Measurements from ENCODE around the gene ZNF8. TPM values are rescaled to one million over a fixed set of nuclear protein-coding genes. Genes with fewer than 3 reads are reported as not detected.
"Not testable (repeated sequence)": the region's sequence is repeated elsewhere in the genome, so short reads cannot be mapped to it uniquely, and the experiment has no call there.

The ZNF8 gene
- total RNA-seq, 6 experiments from 2014 or later = 1.0 to 2.3 (median 1.6) TPM

DNA sequence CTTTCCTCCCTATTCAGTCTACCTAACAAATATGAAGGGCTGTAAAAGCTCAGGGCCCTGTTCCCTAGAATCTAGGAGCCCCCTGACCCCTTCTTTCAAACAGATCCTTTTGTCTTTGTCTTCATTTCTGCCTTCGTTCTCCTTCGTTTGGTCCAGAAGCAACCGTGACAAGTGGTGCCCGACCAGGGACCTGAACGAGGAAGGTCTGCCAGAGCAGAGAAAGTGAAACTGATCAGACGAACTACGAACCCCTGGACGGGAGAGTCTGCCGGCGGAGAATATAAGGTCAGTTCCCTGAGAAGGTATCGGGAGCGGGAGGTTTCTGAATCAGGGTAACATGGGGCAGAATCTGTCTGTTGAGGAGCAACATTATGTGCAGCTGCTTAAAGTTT is 27.2 kb downstream of the ZNF8 start:
- H3K4me1 ChIP-seq = peaks cover 0 to 8% (median 3%) of the 10 kb centered on the region in 4 donors
- peak overlapping the region; percentile 75 to 96 (median 87) for H3K4me3 ChIP-seq
- 23% methylated on average over 12 of the region's 12 CpGs for WGBS (ENCODE audit: insufficient coverage, low coverage, low lambda C conversion rate, missing lambda C conversion rate)
- intact Hi-C loops (cut with DNase I) = no loop called here
- no peak for TF ChIP-seq POLR2A (IDR thresholded peaks at IDR 0.05)
- TF ChIP-seq, protein P1, sequence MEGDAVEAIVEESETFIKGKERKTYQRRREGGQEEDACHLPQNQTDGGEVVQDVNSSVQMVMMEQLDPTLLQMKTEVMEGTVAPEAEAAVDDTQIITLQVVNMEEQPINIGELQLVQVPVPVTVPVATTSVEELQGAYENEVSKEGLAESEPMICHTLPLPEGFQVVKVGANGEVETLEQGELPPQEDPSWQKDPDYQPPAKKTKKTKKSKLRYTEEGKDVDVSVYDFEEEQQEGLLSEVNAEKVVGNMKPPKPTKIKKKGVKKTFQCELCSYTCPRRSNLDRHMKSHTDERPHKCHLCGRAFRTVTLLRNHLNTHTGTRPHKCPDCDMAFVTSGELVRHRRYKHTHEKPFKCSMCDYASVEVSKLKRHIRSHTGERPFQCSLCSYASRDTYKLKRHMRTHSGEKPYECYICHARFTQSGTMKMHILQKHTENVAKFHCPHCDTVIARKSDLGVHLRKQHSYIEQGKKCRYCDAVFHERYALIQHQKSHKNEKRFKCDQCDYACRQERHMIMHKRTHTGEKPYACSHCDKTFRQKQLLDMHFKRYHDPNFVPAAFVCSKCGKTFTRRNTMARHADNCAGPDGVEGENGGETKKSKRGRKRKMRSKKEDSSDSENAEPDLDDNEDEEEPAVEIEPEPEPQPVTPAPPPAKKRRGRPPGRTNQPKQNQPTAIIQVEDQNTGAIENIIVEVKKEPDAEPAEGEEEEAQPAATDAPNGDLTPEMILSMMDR (IDR thresholded peaks at IDR 0.05) = no peak
- peaks cover 0 to 20% (median 2%) of the 10 kb centered on the region in 4 donors for H3K36me3 ChIP-seq
- ATAC-seq = peak in 1 of 4 donors; percentile 48
- H3K27ac ChIP-seq = peak overlapping the region; percentile 68 to 79 (median 75)
- H3K27me3 ChIP-seq = no peaks in the 10 kb centered on the region
- DNase-seq = peak in 1 of 3 donors; percentile 24
- H3K9me3 ChIP-seq = no peaks in the 10 kb centered on the region

DNA sequence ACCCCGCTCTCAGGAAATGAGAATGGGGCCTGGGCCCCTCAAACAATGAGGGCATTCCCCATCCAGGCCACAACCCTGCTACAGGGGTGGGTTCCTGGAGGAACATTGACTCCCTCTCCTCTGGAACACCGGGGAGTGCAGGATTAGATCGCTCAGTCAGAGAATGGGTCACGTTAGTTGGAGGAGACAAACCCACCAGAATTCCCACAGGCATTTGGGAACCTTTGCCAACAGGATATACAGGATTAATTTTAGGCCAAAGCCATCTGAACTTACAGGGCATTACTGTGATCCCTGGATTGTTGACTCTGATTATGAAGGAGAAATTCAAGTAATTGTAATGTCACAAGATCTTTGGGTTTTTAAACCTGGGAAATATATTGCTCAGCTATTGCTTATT is 29.0 kb downstream of the ZNF8 start:
- DNase-seq (no peak), ATAC-seq (no peak)
- Histone ChIP-seq H3K36me3 (peaks cover 4 to 35% (median 8%) of the 10 kb centered on the region in 4 donors), H3K27ac (no peak overlapping the region), H3K9me3 (no peaks in the 10 kb centered on the region), H3K27me3 (no peaks in the 10 kb centered on the region), H3K4me1 (peaks cover 0 to 8% (median 3%) of the 10 kb centered on the region in 4 donors), H3K4me3 (no peak overlapping the region)
- intact Hi-C loops (cut with DNase I) = no loop called here
- WGBS (ENCODE audit: insufficient coverage, low coverage, low lambda C conversion rate, missing lambda C conversion rate) = 88% methylated on average over 3 of the region's 4 CpGs
- TF ChIP-seq, protein P1 (IDR thresholded peaks at IDR 0.05) = no peak
- TF ChIP-seq POLR2A (IDR thresholded peaks at IDR 0.05) = no peak

DNA sequence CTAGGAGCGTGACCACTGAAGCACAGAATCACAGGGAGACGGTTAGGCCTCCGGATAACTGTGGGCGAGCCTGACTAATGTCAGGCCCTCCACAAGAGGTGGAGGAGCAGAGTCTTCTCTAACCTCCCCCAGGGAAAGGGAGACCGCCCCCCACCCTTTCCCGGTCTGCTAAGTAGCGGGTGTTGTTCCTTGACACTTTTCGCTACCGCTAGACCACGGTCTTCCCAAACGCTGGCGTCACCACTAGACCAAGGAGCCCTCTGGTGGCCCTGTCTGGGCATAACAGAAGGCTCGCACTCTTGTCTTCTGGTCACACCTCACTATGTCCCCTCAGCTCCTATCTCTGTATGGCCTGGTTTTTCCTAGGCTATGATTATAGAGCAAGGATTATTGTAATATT is 31.9 kb downstream of the ZNF8 start:
- H3K4me1 ChIP-seq; DNase-seq; ATAC-seq; intact Hi-C loops (cut with DNase I); H3K9me3 ChIP-seq; H3K27me3 ChIP-seq; H3K4me3 ChIP-seq; H3K27ac ChIP-seq: not testable (repeated sequence)
- 79% methylated on average over 8 of the region's 13 CpGs for WGBS (ENCODE audit: insufficient coverage, low coverage, low lambda C conversion rate, missing lambda C conversion rate)
- TF ChIP-seq, protein P1 (IDR thresholded peaks at IDR 0.05) = peak in 3 of 4 donors; percentile 29 to 40 (median 30)
- peaks cover 4 to 58% (median 10%) of the 10 kb centered on the region in 4 donors for H3K36me3 ChIP-seq

DNA sequence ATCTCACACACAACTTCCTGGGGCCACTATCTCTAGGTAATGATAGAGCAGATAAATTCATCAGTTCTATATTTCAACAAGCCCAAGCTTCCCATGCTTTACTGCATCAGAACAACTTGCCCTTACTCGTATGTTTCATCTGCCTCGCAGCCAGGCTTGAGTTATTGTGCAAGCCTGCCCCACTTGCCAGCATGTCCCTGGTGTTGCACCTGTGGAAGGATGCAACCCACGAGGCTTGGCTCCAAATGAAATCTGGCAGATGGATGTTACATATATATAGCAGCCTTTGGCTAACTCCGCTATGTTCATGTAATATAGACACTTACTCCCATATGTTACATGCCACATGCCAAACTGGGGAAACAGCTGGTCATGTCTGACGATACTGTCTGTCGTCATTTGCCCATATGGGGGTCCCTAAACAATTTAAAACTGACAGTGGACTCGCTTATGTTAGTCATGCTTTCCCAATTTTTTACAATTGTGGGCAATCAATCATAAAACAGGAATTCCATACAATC is 32.6 kb downstream of the ZNF8 start:
- WGBS (ENCODE audit: insufficient coverage, low coverage, low lambda C conversion rate, missing lambda C conversion rate) = 72% methylated on average over 6 of the region's 7 CpGs

More for the DNA sequence above, 32.6 kb downstream of the ZNF8 start:
- DNase-seq (no peak), ATAC-seq (no peak)
- intact Hi-C loops (cut with DNase I) = no loop called here
- H3K27me3 ChIP-seq = no peaks in the 10 kb centered on the region
- no peak overlapping the region for H3K4me3 ChIP-seq
- no peak for TF ChIP-seq POLR2A (IDR thresholded peaks at IDR 0.05)
- TF ChIP-seq, protein P1 (IDR thresholded peaks at IDR 0.05) = no peak
- H3K36me3 ChIP-seq = peaks cover 4 to 58% (median 11%) of the 10 kb centered on the region in 4 donors
- no peaks in the 10 kb centered on the region for H3K9me3 ChIP-seq
- peaks cover 0 to 2% (median under 1%) of the 10 kb centered on the region in 4 donors for H3K4me1 ChIP-seq
- no peak overlapping the region for H3K27ac ChIP-seq

Data from right lobe of liver (tissue), 6 donors.